Mucosa of descending colon (tissue), 3 donors: ENCODE results near the gene EPHA5. TPM values are rescaled to one million over a fixed set of nuclear protein-coding genes. Genes with fewer than 3 reads are reported as not detected.

ENCODE experiments used
- ATAC-seq: fragments of 200-7000 bp; cut with Tn5 transposase; one replicate; pipeline ENCODE4 v1.9.1; 2020; ENCODE audit warnings: mild to moderate bottlenecking, moderate library complexity
- DNase-seq, 3 donors: peaks; one replicate each; pipeline ENCODE4 v3.0.0-alpha.2; 2020
- H3K36me3 ChIP-seq: fragments of 200-600 bp; one replicate; pipeline ENCODE4 v1.8.0; 2021; ENCODE audit warnings: low read depth, mild to moderate bottlenecking
- H3K4me1 ChIP-seq: fragments of 200-600 bp; one replicate; pipeline ENCODE4 v1.8.0; 2021; ENCODE audit warnings: low read depth, mild to moderate bottlenecking
- H3K4me3 ChIP-seq: fragments of 200-600 bp; one replicate; pipeline ENCODE4 v1.8.0; 2021; ENCODE audit warnings: mild to moderate bottlenecking
- H3K9me3 ChIP-seq: fragments of 200-600 bp; one replicate; pipeline ENCODE4 v1.8.0; 2021; ENCODE audit warnings: mild to moderate bottlenecking
- intact Hi-C, 2 donors: fragments of 100-400 bp; cut with DNase I in 1 of 2; cut with micrococcal nuclease in 1 of 2; formaldehyde crosslinking; loops; one replicate each; pipeline versions ENCODE4 v1.11.0 to v1.11.1; 2022; cut with DNase I, micrococcal nuclease
- total RNA-seq, 3 donors: library from RNA; stranded (reverse); fragmentation: NEBNext Ultra II Directional in 2 of 3; extraction: Animal tissue kit (Norgen Biotek cat#: 25700) in 2 of 3; gene quantifications; one replicate each; pipeline versions ENCODE4 v1.2.1 to v1.2.4, GENCODE V29; 2021 to 2023
- TF ChIP-seq, protein P1 (sequence below): fragments of 200-600 bp; IDR thresholded peaks from one replicate; pipeline ENCODE4 v1.8.0; 2022; ENCODE audit warnings: antibody characterized with exemption, mild to moderate bottlenecking
- donor health status: DM: no; HTN: no; CAD: no; lungs with moderate emphysema.
- donor health status: DM: no; HTN: no; CAD: no.
- donor health status: DM: no; HTN: yes; CAD: no.

The EPHA5 gene
- total RNA-seq, 3 donors from 2014 or later = 0.06 to 0.60 (median 0.14) TPM

DNA sequence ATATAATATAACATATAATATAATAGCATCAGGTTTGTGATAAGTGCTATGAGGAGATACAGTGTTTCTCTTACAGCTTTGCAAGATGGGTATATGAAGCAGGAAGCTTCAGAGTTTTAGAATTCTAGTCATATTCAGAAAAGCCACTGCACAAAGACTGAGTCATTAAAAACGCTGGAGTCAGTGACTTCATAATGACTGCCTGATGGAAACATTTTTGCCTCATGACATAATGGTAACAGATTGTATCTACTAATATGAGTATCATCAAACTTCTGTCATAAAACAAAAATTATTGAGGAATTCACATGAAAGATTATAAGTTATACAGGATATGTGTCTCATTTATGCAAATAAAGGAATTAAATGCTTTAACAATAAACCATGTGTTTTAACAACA is 46.8 kb downstream of the EPHA5 start:
- no peak for DNase-seq
- TF ChIP-seq, protein P1, sequence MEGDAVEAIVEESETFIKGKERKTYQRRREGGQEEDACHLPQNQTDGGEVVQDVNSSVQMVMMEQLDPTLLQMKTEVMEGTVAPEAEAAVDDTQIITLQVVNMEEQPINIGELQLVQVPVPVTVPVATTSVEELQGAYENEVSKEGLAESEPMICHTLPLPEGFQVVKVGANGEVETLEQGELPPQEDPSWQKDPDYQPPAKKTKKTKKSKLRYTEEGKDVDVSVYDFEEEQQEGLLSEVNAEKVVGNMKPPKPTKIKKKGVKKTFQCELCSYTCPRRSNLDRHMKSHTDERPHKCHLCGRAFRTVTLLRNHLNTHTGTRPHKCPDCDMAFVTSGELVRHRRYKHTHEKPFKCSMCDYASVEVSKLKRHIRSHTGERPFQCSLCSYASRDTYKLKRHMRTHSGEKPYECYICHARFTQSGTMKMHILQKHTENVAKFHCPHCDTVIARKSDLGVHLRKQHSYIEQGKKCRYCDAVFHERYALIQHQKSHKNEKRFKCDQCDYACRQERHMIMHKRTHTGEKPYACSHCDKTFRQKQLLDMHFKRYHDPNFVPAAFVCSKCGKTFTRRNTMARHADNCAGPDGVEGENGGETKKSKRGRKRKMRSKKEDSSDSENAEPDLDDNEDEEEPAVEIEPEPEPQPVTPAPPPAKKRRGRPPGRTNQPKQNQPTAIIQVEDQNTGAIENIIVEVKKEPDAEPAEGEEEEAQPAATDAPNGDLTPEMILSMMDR = no peak

DNA sequence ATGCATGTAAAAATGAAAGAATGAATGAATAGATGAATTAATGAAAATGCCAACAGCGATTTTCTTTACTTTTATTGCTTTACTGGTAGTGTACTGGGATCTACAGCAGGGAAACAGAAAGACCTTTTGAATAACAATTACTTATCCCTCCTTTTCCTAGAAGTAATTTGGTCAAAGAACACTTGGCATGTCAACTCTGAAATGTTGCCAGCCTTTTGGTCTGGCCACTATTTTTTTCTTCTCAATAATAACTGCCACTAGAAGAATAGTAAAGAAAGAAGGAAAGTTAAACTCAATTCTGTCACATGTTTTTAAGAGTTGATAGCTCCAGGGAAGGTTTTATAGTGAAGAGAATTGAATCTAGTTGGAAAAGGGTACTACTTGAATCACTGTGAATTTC is 52.9 kb downstream of the EPHA5 start:
- Histone ChIP-seq H3K4me3 (no peak overlapping the region), H3K9me3 (no peaks in the 10 kb centered on the region), H3K4me1 (no peaks in the 10 kb centered on the region), H3K36me3 (no peaks in the 10 kb centered on the region)
- ATAC-seq (no peak), DNase-seq (no peak)
- TF ChIP-seq, protein P1 = no peak
- intact Hi-C loops = no loop called here

More for the DNA sequence above, 46.8 kb downstream of the EPHA5 start:
- intact Hi-C loops = no loop called here
- H3K4me3 ChIP-seq = no peak overlapping the region
- no peaks in the 10 kb centered on the region for H3K9me3 ChIP-seq
- H3K4me1 ChIP-seq = no peaks in the 10 kb centered on the region
- ATAC-seq = no peak
- no peaks in the 10 kb centered on the region for H3K36me3 ChIP-seq

DNA sequence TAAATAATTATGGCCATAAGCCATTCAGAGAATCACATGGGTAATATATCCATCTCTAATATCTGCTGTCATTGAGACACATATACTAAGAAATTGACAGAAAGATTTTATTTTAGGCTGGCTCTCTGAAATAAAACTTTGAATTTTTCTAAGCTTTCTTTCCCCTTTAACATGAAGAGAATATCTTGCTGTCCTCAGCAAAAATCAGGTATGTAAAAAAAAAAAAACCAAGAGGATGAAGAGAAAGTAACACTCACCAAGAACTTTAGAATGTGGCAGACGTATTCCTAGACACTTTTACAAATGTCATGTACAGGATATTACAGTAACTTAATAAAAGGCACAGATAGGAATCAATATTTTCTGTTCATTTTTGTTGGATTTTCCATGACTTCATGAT is 65.8 kb downstream of the EPHA5 start:
- Histone ChIP-seq H3K4me1 (no peaks in the 10 kb centered on the region), H3K4me3 (no peak overlapping the region), H3K36me3 (no peaks in the 10 kb centered on the region), H3K9me3 (no peaks in the 10 kb centered on the region)
- TF ChIP-seq, protein P1 = no peak
- ATAC-seq (no peak), DNase-seq (no peak)
- intact Hi-C loops = no loop called here

DNA sequence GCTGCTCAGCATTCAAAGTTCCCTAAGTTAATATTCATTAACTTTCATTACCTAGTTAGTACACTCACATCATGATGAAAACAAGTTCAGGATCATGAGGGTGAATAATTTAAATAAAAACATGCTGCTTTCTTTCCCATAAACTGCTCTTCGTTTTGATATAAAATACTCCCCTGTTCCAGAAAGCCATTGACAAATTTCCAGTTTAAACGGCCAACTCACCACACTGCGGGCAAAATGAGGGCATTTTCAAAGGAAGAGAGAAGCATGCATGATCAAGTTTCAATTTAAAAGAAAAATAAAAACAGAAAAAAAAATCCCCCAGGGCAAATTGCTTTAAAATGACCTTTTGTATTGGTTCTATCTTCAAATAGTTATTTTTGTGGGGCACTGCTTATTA is 69.6 kb downstream of the EPHA5 start:
- H3K4me1 ChIP-seq = no peaks in the 10 kb centered on the region
- DNase-seq = no peak
- no peaks in the 10 kb centered on the region for H3K9me3 ChIP-seq
- no peaks in the 10 kb centered on the region for H3K36me3 ChIP-seq
- no peak overlapping the region for H3K4me3 ChIP-seq
- ATAC-seq = no peak
- TF ChIP-seq, protein P1 = no peak
- intact Hi-C loops = no loop called here

DNA sequence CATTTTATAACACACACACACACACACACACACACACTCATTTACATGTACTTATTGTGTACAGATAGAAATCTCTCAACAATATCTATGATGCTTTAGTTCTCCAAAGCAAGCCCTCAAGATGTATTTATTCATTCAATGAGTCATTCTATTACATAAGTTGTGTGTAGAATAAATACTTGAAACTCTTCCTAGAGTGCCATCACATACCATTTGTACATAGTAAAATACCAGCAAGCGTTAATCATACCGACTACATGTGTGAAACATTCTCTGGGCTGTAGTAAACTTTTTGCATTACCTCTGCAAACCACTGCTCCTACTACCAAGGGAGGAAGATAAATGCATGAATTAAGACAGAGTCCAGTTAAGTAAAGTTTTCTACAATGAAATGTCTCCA is 70.9 kb downstream of the EPHA5 start:
- ATAC-seq (no peak), DNase-seq (no peak)
- Histone ChIP-seq H3K4me1 (no peaks in the 10 kb centered on the region), H3K9me3 (no peaks in the 10 kb centered on the region), H3K4me3 (no peak overlapping the region), H3K36me3 (no peaks in the 10 kb centered on the region)
- TF ChIP-seq, protein P1 = no peak
- intact Hi-C loops = no loop called here

DNA sequence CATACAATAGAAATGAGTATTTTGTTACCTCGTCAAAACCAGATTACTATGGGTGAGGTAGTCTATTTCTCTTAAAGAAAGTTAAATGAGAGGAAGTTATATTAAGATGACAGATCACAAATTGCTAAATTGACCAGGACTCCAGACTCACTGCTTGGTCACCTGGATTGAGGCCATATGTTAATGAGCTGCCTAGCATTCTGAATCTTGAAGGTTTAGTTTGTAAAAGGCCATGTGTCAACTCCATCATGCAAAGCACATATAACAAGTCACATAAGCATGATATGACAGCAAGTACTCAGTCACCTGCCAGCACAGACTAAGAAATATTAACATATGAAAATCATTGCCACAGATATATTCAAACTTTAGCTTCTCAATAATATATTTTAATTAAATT is 72.6 kb downstream of the EPHA5 start:
- intact Hi-C loops = no loop called here
- H3K36me3 ChIP-seq = no peaks in the 10 kb centered on the region
- ATAC-seq (no peak), DNase-seq (no peak)
- TF ChIP-seq, protein P1 = no peak
- no peaks in the 10 kb centered on the region for H3K9me3 ChIP-seq
- no peaks in the 10 kb centered on the region for H3K4me1 ChIP-seq
- no peak overlapping the region for H3K4me3 ChIP-seq
